HG02571 (cell line): Measurements from ENCODE around the gene TSTD1.
A peak's percentile ranks its signal among the peaks of the same experiment; 100 is the strongest.

Experiments
- ATAC-seq: cut with Tn5 transposase; IDR thresholded peaks from one replicate; pipeline ENCODE4 v1.9.1; 2021; ENCODE audit warnings: mild to moderate bottlenecking, moderate library complexity; ENCODE audit not compliant: unreplicated experiment

TSTD1 gene

DNA sequence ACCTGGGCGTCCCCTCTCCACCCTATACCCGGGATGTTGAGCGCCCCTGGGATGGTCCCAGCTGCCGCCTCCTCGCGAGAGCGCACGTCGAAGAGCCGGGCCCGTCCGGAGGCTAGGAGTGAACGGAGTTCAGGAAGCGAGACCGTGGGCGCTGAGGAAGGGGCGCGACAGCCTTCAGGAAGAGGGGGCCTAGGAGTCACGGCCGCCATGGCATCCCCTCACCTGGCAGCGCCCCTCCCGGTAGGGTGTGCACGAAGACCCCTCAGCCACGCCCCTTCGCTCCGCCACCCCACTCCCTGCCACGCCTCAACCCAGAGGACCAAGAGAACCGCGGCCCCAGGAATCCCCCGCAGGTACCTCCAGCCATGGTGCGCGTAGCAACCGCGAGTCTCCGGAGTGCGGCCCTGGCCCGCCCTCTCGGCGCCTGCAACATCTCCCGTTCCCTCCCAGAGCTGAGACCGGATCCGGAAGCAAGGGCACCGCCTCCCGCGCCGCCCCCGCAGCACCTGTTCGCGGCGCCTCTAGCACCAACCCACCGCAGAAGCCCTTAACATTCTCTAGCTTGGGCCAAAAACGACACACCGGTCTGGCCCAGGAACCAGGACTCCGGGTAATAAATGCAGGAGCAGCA lies at the start of gene TSTD1:
Gene TSTD1 (minus strand): TSS at position 442 of the 631 bp plus-strand sequence. CDS start 75 bp downstream, at position 367.
- ATAC-seq = peak; percentile 87

- no peak for ATAC-seq
Observed at GRCh38 chr1:161086457-161086856, 47.7 kb upstream of the TSTD1 start.

DNA sequence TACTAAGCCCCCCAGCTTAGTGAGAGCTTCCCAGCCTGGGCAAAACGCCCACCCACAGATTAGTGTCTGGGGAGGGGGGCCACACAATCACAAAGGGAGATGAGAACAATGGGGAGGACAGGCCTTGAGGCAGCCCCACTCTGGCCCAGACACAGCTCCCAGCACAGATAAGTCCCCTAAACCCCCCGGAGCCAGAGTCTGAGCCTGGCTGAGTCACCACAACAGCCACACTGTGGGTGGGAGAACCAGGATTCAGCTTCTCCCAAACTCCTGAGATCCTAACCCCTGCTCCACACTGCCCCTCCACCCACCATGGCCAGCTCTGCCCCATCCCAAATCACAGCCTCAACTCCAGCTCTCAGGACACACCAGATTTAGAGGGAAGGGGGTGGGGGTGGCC lies 46.4 kb upstream of the TSTD1 start:
- ATAC-seq = no peak

GRCh38 chr1:161084597-161084988 lies 45.8 kb upstream of the TSTD1 start:
- no peak for ATAC-seq

DNA sequence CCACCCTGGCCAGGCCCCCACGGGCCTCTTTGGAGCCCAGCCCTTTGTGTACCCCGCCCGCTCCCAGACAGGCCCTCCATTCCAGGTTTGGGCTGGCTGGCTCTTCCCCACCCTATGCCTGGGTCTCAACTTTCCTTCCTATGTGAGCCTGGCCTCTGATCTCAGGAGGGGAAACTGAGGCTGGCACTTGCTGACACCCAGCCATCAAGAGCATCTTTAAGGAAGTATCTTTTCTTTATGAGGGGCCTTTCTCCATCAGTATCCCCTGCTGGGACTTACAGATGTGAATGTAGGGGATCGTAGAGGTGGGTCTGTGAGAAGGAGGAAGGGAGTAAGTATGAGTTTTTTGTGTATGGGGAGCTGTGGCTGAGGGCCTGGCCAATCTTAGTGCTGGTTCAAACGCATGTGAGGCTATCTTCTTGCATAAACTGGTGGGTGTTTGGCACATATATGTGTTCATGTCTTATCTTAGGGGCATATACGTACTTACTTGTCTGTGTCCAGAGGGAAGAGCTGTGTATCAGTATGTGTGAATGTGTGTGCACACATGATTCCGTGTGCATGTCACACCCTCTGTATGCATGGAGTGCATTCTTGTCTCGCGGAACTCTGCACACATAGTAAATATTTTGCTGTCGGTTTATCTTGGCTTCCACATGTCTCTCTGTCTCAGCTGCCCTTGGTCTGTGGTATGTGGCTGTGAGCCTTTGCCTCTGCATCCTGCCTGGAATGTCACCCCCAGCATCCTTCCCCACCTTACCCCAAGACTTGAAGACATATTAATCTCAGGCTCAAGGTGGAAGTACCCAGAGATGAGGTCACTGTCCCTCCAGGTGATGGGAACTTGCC lies 45.2 kb upstream of the TSTD1 start:
- ATAC-seq = no peak

DNA sequence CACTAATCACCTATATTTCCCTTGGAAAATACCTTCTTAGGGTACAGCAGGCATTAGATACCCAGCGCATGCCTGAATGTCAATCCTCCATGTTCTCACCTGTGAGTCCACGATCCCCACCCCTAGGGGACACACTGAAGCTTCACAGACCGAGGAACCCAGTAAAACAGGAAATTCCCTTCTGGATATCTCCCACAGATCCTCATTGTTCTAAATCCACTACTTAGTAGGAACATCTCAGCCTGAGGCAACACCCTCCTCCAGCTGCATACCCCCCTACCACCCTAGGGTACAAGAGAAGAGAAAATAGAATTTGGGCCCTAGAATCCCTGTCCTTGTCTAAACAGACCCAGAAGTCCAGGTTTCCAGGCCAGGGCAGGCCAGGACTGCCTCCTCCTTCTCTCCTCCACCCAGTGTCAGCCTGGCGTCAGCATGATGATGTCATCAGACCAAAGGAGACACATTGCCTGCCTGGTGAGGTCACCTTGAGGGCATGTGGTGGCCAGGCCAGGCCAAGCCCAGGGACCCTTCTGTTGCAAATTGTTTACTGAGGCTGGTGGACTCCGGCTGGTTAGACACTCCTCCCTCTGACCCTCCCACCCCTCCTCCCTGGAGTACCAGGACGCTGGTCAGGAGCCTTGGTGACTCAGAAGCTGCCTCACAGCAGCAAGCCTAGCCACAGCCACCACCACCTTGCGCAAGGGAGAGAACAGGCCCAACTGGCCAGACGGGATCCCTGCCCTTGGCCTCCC lies 44.4 kb upstream of the TSTD1 start:
- ATAC-seq = no peak

- no peak for ATAC-seq
Observed at GRCh38 chr1:161082483-161082882, 43.7 kb upstream of the TSTD1 start.

GRCh38 chr1:161081519-161081918 lies 42.8 kb upstream of the TSTD1 start:
- no peak for ATAC-seq

DNA sequence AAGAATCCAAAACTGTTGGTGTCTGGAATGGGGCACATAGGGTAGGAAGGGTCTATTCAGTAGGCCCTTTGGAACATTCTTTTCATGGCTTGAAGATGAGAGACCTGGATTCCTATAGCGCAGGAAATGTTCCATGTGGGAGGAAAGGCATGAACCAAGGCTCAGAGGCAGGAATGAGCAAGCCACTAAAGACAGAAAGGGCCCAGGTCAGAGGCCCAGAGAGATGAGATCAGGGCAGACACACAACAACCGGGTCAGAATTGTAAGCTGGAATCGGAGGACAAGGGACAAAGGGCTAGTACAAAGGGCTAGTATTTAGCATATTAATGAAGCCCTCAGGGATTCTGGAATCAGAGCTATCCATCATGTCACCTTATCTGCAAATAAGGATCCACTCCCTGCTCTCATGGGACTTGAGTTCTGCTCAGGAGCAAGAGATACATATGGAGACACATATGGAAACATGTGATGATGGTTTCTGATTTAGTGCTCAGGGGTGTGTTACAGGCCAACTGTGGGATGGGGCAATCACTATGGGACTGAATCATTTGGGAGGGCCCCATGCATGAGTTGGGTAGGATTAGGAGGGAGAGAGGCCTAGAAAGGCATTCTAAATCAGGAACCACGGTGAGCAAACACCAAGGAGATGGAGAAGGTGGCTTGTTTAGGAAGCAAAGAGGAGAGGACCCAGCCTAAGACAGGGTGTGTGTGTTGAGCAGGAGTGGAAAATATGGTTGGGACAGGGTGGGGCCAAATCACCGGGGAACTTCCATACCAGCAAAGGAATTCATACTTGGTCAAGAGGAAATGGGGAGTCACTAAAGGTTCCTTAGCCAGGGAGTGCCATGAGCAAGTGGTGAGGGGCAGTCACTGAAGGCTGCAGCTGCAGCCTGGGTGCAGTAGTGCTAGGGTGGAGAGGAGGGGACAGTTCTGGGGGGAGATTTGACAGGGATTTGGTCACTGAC lies 42.0 kb upstream of the TSTD1 start:
- no peak for ATAC-seq

DNA sequence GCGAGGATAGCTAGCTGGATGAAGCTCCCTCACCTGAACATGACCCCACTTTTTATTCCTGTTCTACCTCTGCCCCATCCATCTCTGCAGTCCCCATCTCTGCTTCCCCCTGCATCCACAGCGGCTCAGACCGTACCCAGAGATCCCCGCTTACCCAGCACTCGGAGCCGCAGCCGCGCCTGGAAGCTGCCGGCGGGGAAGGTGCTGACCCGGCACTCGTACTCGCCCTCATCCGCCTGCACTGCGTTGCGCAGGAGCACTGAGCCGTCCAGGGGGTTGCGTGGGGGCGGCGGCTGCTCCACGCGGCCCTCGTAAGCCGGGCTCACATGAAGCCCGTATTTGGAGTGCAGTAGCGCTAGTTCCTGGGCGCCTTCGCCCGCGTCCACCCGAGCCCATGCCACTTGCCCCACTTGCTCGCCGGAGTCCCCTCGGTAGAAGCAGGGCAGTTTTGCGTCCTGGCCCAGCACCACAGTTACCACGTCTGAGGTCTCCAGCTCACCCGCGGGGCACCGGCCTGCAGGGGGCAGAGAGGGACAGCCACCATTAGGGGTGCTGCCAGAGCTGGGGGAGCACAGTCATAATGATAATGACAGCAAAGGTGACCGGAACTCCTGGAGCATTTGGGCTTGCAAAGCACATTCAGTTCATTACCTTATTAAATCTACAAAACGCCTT lies 40.8 kb upstream of the TSTD1 start:
- ATAC-seq = no peak

DNA sequence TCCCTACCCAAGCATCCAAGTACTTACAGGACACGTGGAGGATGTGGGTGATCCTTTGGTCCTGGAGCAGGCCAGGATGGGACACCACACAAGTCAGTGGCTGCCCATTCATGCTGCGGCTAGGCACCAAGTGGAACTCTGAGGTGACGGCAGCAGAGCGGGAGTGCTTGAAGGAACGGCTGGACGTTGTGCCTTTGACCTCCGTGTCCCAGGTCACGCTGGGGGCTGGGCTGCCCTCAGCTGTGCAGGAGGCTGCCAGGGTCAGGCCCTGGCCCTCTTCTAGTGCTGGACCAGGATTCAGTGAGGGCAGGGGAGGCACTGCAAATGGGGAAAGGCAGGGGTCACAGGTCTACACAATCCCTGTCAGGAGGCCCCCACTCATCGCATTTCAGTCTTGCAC lies 38.7 kb upstream of the TSTD1 start:
- no peak for ATAC-seq

GRCh38 chr1:161076410-161076809 lies 37.6 kb upstream of the TSTD1 start:
- ATAC-seq = no peak

GRCh38 chr1:161074676-161075368 lies 36.1 kb upstream of the TSTD1 start:
- no peak for ATAC-seq

GRCh38 chr1:161073474-161074121 lies 34.8 kb upstream of the TSTD1 start:
- ATAC-seq = no peak

DNA sequence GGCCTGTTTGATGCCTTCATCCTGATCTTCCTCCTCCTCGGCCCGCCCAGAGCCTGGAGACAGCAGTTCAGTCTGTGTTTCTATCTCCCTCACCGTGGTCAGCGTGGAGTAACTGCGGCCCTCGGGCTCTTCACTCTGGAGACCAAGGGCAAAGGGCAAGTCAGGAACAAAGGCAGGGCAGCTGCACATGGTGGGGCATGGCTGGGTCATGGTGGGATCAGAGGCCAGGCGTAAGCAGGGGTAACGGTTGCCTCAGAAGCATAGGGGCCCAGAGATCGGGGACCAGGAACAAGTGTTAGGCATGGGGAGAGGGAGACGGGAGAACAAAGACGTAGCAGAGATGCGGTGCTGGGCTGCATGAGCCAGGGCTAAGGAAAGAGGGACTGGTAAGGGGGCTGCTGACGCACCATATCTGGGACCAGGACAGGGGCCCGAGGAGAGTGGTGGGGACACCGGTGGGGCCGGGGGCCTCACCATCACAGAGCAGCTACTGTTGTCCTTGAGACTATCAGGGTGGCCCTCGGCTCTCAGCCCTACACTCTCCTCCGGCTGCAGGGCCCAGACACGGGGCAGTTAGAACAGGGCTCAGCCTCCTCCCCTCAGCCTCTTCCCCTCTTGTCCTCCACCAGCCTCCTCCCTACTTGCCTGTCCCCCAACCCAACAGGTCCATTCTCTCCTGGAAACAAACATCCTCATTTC lies 34.1 kb upstream of the TSTD1 start:
- ATAC-seq = no peak

DNA sequence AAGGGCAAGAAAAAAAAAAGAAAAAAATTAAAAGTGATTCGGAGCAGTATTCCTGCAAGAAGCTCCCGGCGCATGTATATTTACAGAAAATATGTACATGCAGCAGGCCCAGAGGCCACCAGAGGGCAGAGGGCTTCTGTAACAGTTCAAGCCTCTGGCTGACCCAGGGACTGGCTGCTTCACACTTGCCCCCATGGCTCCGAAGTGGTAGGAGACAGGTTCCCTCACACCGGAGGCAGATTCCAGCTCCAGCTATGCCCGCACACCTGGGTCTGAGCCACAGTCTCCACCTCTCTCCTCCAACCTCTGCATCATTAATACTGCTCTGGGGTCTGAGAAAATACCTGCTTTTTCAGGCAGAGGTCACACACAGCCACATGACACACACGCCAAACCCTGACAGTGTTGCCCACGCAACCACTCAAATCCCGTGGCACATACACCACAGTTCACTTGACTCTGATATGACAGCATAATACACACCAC lies 33.2 kb upstream of the TSTD1 start:
- no peak for ATAC-seq

- ATAC-seq = no peak
Observed at GRCh38 chr1:161070761-161071160, 32.0 kb upstream of the TSTD1 start.

GRCh38 chr1:161069731-161070270 lies 31.0 kb upstream of the TSTD1 start, which contains the start of gene ARHGAP30:
Gene ARHGAP30, minus strand, starts transcription at chr1:161069891. Its CDS starts 267 bp downstream, at chr1:161069624.
- ATAC-seq = peak; percentile 87
